ENCODE data around the gene ATXN2. TPM values are rescaled to one million over a fixed set of nuclear protein-coding genes. Genes with fewer than 3 reads are reported as not detected.

ATXN2 gene
- total and polyA plus RNA-seq, 9 of the 15 experiments (the other 6 are each of a cell fraction or from before 2014, with no cell fraction given) = 16.8 to 67.8 (median 29.3) TPM

GRCh38 chr12:111444314-111444924 is 154.7 kb downstream of the ATXN2 start (continued):
- no peak for TF ChIP-seq TBL1XR1 (IDR thresholded peaks at IDR 0.05; ENCODE audit: low read length in 2 of 2)

- H3K36me3 ChIP-seq (ENCODE audit: control insufficient read depth, insufficient read depth, low read length) = peaks cover 95% of the 10 kb centered on the region; the same call in 2 of the 3 replicates
- H4K20me1 ChIP-seq (replicated peaks; ENCODE audit: control insufficient read depth, insufficient read depth, low read length) = peaks cover 55% of the 10 kb centered on the region
- H2AFZ ChIP-seq (ENCODE audit: low read depth, low read length) = no peak overlapping the region
- no peaks in the 10 kb centered on the region for H3K27me3 ChIP-seq (ENCODE audit: control insufficient read depth in 2 of 2, insufficient read depth in 2 of 2, low read length in 2 of 2)
- ChIA-PET POLR2A (interaction anchor here (0.6 to 3.6 kb wide), 6 partner anchors 8 to 1962 kb away, joined by 3 to 18 read pairs (median 8); no protein-coding TSS in a partner anchor), CTCF (ENCODE audit: low intra/inter-chr PET ratio) (no interaction called here)
- in situ Hi-C loops (cut with MboI) (no loop called here), intact Hi-C loops (cut with micrococcal nuclease) (no loop called here)
- peaks cover 8% of the 10 kb centered on the region for H3K9me1 ChIP-seq (ENCODE audit: control insufficient read depth, insufficient read depth, low read length)
- DNase-seq (ENCODE audit: extremely low read depth in 1 of 4, low spot score in 3 of 4) (no peak), FAIRE-seq (no peak), ATAC-seq (peak; percentile 8; the same call in 1 of the 3 replicates)
- no peaks in the 10 kb centered on the region for H3K9me3 ChIP-seq (replicated peaks; ENCODE audit: control insufficient read depth, insufficient read depth, low read depth, low read length)
- H3K4me3 ChIP-seq = no peak overlapping the region
- peak overlapping the region; percentile 44; the same call in 1 of the 3 replicates for H3K27ac ChIP-seq (ENCODE audit: extremely low read depth, low read depth, low read length)
- H3K4me1 ChIP-seq (replicated peaks in 1 of 2; ENCODE audit: control insufficient read depth in 2 of 2, insufficient read depth in 2 of 2, low read length in 2 of 2) = peaks cover 14 to 33% of the 10 kb centered on the region in 2 experiments
- 0 out of 4 replicates have a peak overlapping the region, but pooled peaks of 1 of the 2 experiments have one; percentile 2 for H3K9ac ChIP-seq (ENCODE audit: insufficient read depth in 1 of 2, low read depth in 2 of 2, low read length in 2 of 2)
- no TSS peak for BruUV-seq (replicated peaks)
- H3K4me2 ChIP-seq (ENCODE audit: insufficient read depth, low read length) = no peak overlapping the region
- H3K79me2 ChIP-seq (ENCODE audit: control insufficient read depth, insufficient read depth, low read length) = peaks cover 72% of the 10 kb centered on the region
- WGBS (ENCODE audit: insufficient coverage, low coverage, missing lambda C conversion rate) = 86% methylated on average over 7 of the region's 7 CpGs
- no peak for TF ChIP-seq KDM5B (IDR thresholded peaks at IDR 0.05; ENCODE audit: insufficient replicate concordance, low read depth, low read length)
- no peak for TF ChIP-seq GTF2A2 (tag; IDR thresholded peaks at IDR 0.05)
- peak; percentile 37 for TF ChIP-seq DACH1 (IDR thresholded peaks at IDR 0.05; ENCODE audit: partially characterized antibody)
- 0 out of 2 replicates have a peak, but pooled peaks have one; percentile 32 for TF ChIP-seq ATF3 (IDR thresholded peaks at IDR 0.05)
- no peak for TF ChIP-seq ATF3 (CRISPR knock-in tag; conservative IDR thresholded peaks at IDR 0.05)
- no peak for TF ChIP-seq SAFB2 (IDR thresholded peaks at IDR 0.05; ENCODE audit: borderline replicate concordance, low read depth, low read length, severe bottlenecking)
- no peak for TF ChIP-seq THRB (CRISPR knock-in tag; conservative IDR thresholded peaks at IDR 0.05)
- TF ChIP-seq ETV6 (IDR thresholded peaks at IDR 0.05; ENCODE audit: borderline replicate concordance in 1 of 2, low read depth in 2 of 2, low read length in 1 of 2) = no peak
- TF ChIP-seq ETV6 (CRISPR knock-in tag; IDR thresholded peaks at IDR 0.05; ENCODE audit: borderline replicate concordance) = no peak
- no peak for TF ChIP-seq SMARCA4 (IDR thresholded peaks at IDR 0.05)
- no peak for TF ChIP-seq THAP12 (CRISPR knock-in tag; IDR thresholded peaks at IDR 0.05)
- TF ChIP-seq MAFG (tag; conservative IDR thresholded peaks at IDR 0.05) = no peak
- no peak for TF ChIP-seq PCBP2 (IDR thresholded peaks at IDR 0.05; ENCODE audit: low read depth, low read length, poor library complexity, severe bottlenecking)
- no peak for TF ChIP-seq ZNF133 (CRISPR knock-in tag; IDR thresholded peaks at IDR 0.05)
- TF ChIP-seq RB1 (IDR thresholded peaks at IDR 0.05; ENCODE audit: low read depth) = no peak
- no peak for TF ChIP-seq HDAC8 (tag; IDR thresholded peaks at IDR 0.05)
Measured at GRCh38 chr12:111443586-111443985, 155.5 kb downstream of the ATXN2 start.

Data from K562 (cell line).